Effector CD8-positive, alpha-beta T cell (primary cell): Measurements from ENCODE around the gene POLR2J3.
"Not testable (repeated sequence)": the region's sequence is repeated elsewhere in the genome, so short reads cannot be mapped to it uniquely, and the experiment has no call there.

Source experiments
- DNase-seq: peaks from one replicate; lab custom pipeline; 2025; lab: John Stamatoyannopoulos, UW

Gene POLR2J3

GRCh38 chr7:102520797-102521196, 51.6 kb downstream of the POLR2J3 start:
- not testable (repeated sequence) for DNase-seq

DNA sequence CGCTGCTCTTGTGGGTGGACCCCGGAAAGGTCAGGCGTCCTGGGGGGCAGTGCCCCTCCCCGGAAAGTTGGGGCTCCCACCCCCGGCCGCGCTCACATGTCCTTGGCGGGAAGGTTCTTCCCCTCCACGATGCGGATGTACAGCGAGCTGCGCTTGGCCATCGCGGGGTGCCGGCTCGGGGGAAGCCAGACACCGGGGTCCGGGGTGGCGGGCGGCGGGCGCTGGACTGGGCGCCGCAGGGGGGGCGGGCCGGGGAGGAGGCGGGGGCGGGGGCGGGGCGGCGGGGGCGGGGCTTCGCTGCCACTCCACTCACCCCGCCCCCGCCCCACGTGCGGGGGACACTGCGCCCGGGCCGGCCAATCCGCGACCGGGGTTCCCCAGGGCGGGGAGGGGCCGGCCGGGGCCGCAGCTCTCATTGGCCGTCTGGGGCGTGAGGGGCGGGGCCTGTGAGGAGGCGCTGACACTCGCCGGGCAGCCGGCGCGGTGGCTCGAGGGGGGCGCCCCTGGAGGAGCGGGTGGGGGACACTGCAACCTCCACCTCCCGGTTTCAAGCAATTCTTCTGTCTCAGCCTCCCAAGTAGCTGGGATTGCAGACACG, 54.7 kb downstream of the POLR2J3 start, which contains the start of gene RASA4B:
TSS of gene RASA4B (minus strand) at position 228 of the 598 bp plus-strand sequence. CDS start at position 161, 67 bp downstream.
- not testable (repeated sequence) for DNase-seq
